IMR-90 (cell line): Measurements from ENCODE around the gene ASMTL. TPM values are rescaled to one million over a fixed set of nuclear protein-coding genes. Genes with fewer than 3 reads are reported as not detected.

Source experiments
- ATAC-seq: fragments of 200-7000 bp; cut with Tn5 transposase; 2 replicates; pipeline ENCODE4 v1.9.1; 2020; ENCODE audit warnings: low read depth, mild to moderate bottlenecking, moderate library complexity
- BruUV-seq: library from RNA; stranded (reverse); fragments of 400-500 nt; replicated peaks from 2 replicates; lab custom pipeline; 2021; lab: Mats Ljungman, UMichigan
- CTCF ChIA-PET: fragments of 300-600 bp; formaldehyde crosslinking; extraction: SDS; loops from one replicate; lab custom pipeline; 2021; ENCODE audit warnings: antibody characterized with exemption; lab: Yijun Ruan, JAX
- POLR2A ChIA-PET: fragments of 300-600 bp; sonication (Branson Sonifier 250); formaldehyde crosslinking; loops from one replicate; lab custom pipeline; 2022; ENCODE audit warnings: antibody characterized with exemption; ENCODE audit not compliant: unreplicated experiment; lab: Charles Lee
- DNase-seq: peaks from one replicate; pipeline ENCODE4 v3.0.0; 2013
- H2AFZ ChIP-seq: replicated peaks from 2 replicates; pipeline ENCODE3; 2013; ENCODE audit warnings: low read length, mild to moderate bottlenecking; ENCODE audit not compliant: poor library complexity
- H2AK5ac ChIP-seq: 2 replicates; pipeline ENCODE4 v1.6.1; 2013; ENCODE audit warnings: low read depth, low read length, inconsistent platforms
- H2AK9ac ChIP-seq: replicated peaks from 2 replicates; pipeline ENCODE3; 2013; ENCODE audit warnings: mild to moderate bottlenecking, low read depth, low read length, moderate library complexity; ENCODE audit not compliant: poor library complexity
- H2BK120ac ChIP-seq: 2 replicates; pipeline ENCODE4 v1.6.1; 2013; ENCODE audit warnings: low read depth, low read length, inconsistent platforms
- H2BK15ac ChIP-seq: 3 replicates; pipeline ENCODE4 v1.6.1; 2013; ENCODE audit warnings: low read depth, low read length, inconsistent platforms
- H2BK20ac ChIP-seq: 2 replicates; pipeline ENCODE4 v1.6.1; 2013; ENCODE audit warnings: low read depth, mild to moderate bottlenecking, inconsistent platforms, low read length, moderate library complexity
- H2BK5ac ChIP-seq: 2 replicates; pipeline ENCODE4 v1.6.1; 2013; ENCODE audit warnings: mild to moderate bottlenecking, low read depth, low read length, inconsistent platforms; ENCODE audit not compliant: poor library complexity, severe bottlenecking
- H3K14ac ChIP-seq: replicated peaks from 2 replicates; pipeline ENCODE4 v1.6.1; 2013; ENCODE audit warnings: low read depth, low read length, inconsistent platforms
- H3K18ac ChIP-seq: 2 replicates; pipeline ENCODE4 v1.6.1; 2013; ENCODE audit warnings: low read depth, low read length, control low read depth
- H3K23ac ChIP-seq: 2 replicates; pipeline ENCODE4 v1.6.1; 2013; ENCODE audit warnings: low read depth, low read length, inconsistent platforms
- H3K27ac ChIP-seq: 2 replicates; pipeline ENCODE4 v1.5.1; 2013; ENCODE audit warnings: mild to moderate bottlenecking, control low read depth, low read length; ENCODE audit not compliant: insufficient read depth
- H3K27me3 ChIP-seq: 2 replicates; pipeline ENCODE4 v1.6.1; 2013; ENCODE audit warnings: low read length; ENCODE audit not compliant: control insufficient read depth, insufficient read depth
- H3K36me3 ChIP-seq: 2 replicates; pipeline ENCODE4 v1.6.1; 2013; ENCODE audit warnings: low read length, mixed read lengths; ENCODE audit not compliant: control insufficient read depth, insufficient read depth
- H3K4ac ChIP-seq: 2 replicates; pipeline ENCODE4 v1.6.1; 2013; ENCODE audit warnings: low read depth, low read length, inconsistent platforms
- H3K4me1 ChIP-seq: 2 replicates; pipeline ENCODE4 v1.6.1; 2013; ENCODE audit warnings: low read length, mixed read lengths; ENCODE audit not compliant: control insufficient read depth, insufficient read depth
- H3K4me2 ChIP-seq: 2 replicates; pipeline ENCODE4 v1.6.1; 2013; ENCODE audit warnings: low read depth, mild to moderate bottlenecking, control low read depth, low read length, moderate library complexity
- H3K4me3 ChIP-seq: 2 replicates; pipeline ENCODE4 v1.5.1; 2013; ENCODE audit warnings: low read depth, mild to moderate bottlenecking, control low read depth, low read length, moderate library complexity; ENCODE audit not compliant: insufficient read depth
- H3K56ac ChIP-seq: 2 replicates; pipeline ENCODE4 v1.6.1; 2013; ENCODE audit warnings: low read length, inconsistent platforms; ENCODE audit not compliant: insufficient read depth; ENCODE audit errors: extremely low read depth
- H3K79me1 ChIP-seq, 2 experiments: 2 replicates each; pipeline ENCODE4 v1.6.1; 2013; ENCODE audit warnings: low read length in 2 of 2, inconsistent platforms in 1 of 2, low read depth in 1 of 2
- H3K9ac ChIP-seq: 2 replicates; pipeline ENCODE4 v1.6.1; 2013; ENCODE audit warnings: low read depth, low read length, control low read depth
- H3K9me1 ChIP-seq: 2 replicates; pipeline ENCODE4 v1.6.1; 2013; ENCODE audit warnings: low read length, inconsistent platforms; ENCODE audit not compliant: insufficient read depth
- H3K9me3 ChIP-seq: 2 replicates; pipeline ENCODE4 v1.6.1; 2013; ENCODE audit warnings: low read length; ENCODE audit not compliant: control insufficient read depth, insufficient read depth
- H4K20me1 ChIP-seq: 2 replicates; pipeline ENCODE4 v1.6.1; 2013; ENCODE audit warnings: low read length, inconsistent platforms; ENCODE audit not compliant: insufficient read depth
- H4K5ac ChIP-seq: 2 replicates; pipeline ENCODE4 v1.6.1; 2013; ENCODE audit warnings: mild to moderate bottlenecking, low read depth, low read length, control low read depth
- H4K8ac ChIP-seq, 2 experiments: 2 replicates each; pipeline ENCODE4 v1.6.1; 2013; ENCODE audit warnings: low read depth in 2 of 2, low read length in 2 of 2, control low read depth in 1 of 2, inconsistent platforms in 1 of 2
- H4K91ac ChIP-seq: 2 replicates; pipeline ENCODE4 v1.6.1; 2013; ENCODE audit warnings: low read depth, low read length, inconsistent platforms; ENCODE audit not compliant: insufficient read depth
- CEBPB ChIP-seq: IDR thresholded peaks from 2 replicates; pipeline ENCODE4 v1.6.1; 2012; ENCODE audit warnings: low read depth, low read length, improper control_type of control experiment
- FOS ChIP-seq: fragments of 150-350 bp; IDR thresholded peaks from 2 replicates; pipeline ENCODE4 v1.6.1; 2016; ENCODE audit warnings: low read depth, low read length
- NFE2L2 ChIP-seq: fragments of 150-350 bp; IDR thresholded peaks from 2 replicates; pipeline ENCODE4 v1.6.1; 2016; ENCODE audit warnings: low read depth, mild to moderate bottlenecking, low read length
- RAD21 ChIP-seq: IDR thresholded peaks from 2 replicates; pipeline ENCODE4 v1.6.1; 2012; ENCODE audit warnings: low read length, improper control_type of control experiment
- RFX5 ChIP-seq: IDR thresholded peaks from 2 replicates; pipeline ENCODE4 v1.8.0; 2012; ENCODE audit warnings: low read depth, mild to moderate bottlenecking, low read length, moderate library complexity
- WGBS, 2 experiments: methylation state at CpG; one replicate each; pipeline versions ENCODE4 v1.1.5 to v1.1.7; 2013; ENCODE audit warnings: missing lambda C conversion rate in 2 of 2; ENCODE audit not compliant: insufficient read length in 1 of 2; ENCODE audit errors: extremely low coverage in 2 of 2; 5-methylcytosine and 5-hydroxymethylcytosine counted together
- dilution Hi-C: fragments of 300-500 bp; cut with HindIII; formaldehyde crosslinking; loops from one replicate; pipeline ENCODE4 v1.14.3; 2018; ENCODE audit warnings: low sequenced_read_pairs; ENCODE audit not compliant: unreplicated experiment
- in situ Hi-C: fragments of 300-500 bp; cut with MboI; formaldehyde crosslinking; loops from 3 replicates; pipeline ENCODE4 v1.14.3; 2019; ENCODE audit warnings: low sequenced_read_pairs, inconsistent platforms, mixed read lengths
- intact Hi-C: fragments of 100-400 bp; cut with micrococcal nuclease; formaldehyde crosslinking; loops from 2 replicates; pipeline ENCODE4 v1.10.0; 2022
- polyA plus RNA-seq, 3 experiments: library from polyadenylated mRNA; depleted of rRNA; stranded (reverse); fragments of >200 nt; gene quantifications; 2 replicates each; pipeline ENCODE4 v1.2.3, GENCODE V29; 2012; ENCODE audit warnings: low replicate concordance in 1 of 3
- total RNA-seq: library from RNA; depleted of rRNA; stranded (reverse); fragments of >200 nt; gene quantifications from 2 replicates; pipeline ENCODE4 v1.2.3, GENCODE V29; 2012
- TF ChIP-seq, protein P1 (sequence below): fragments of 150-350 bp; IDR thresholded peaks from 2 replicates; pipeline ENCODE4 v1.6.1; 2017; ENCODE audit warnings: mild to moderate bottlenecking, antibody characterized with exemption, low read length, low read depth
- TF ChIP-seq, protein P2 (sequence below): fragments of 150-350 bp; IDR thresholded peaks from 2 replicates; pipeline ENCODE4 v1.6.1; 2016; ENCODE audit warnings: low read depth, mild to moderate bottlenecking, low read length, moderate library complexity, borderline replicate concordance

ASMTL gene
- total and polyA plus RNA-seq, 2 of the 4 experiments (the other 2 are of a cell fraction), result 13.4 to 33.4 TPM

- Histone ChIP-seq H3K9me1 (no peaks in the 10 kb centered on the region), H4K8ac (no peak overlapping the region), H2BK20ac (no peak overlapping the region), H3K23ac (no peak overlapping the region), H3K4ac (no peak overlapping the region), H3K18ac (no peak overlapping the region), H3K56ac (no peak overlapping the region), H3K9ac (no peak overlapping the region), H4K20me1 (no peaks in the 10 kb centered on the region), H2AK5ac (no peak overlapping the region), H3K36me3 (no peaks in the 10 kb centered on the region), H4K91ac (no peak overlapping the region), H3K4me3 (no peak overlapping the region), H2BK15ac (no peak overlapping the region), H2BK5ac (no peak overlapping the region), H4K5ac (no peak overlapping the region), H2BK120ac (no peak overlapping the region), H2AK9ac (no peak overlapping the region), H3K27me3 (no peaks in the 10 kb centered on the region), H3K79me1 (no peaks in the 10 kb centered on the region), H3K9me3 (0 out of 2 replicates have a peak, but pooled peaks cover 1% of the 10 kb centered on the region), H3K4me1 (no peaks in the 10 kb centered on the region), H3K4me2 (no peak overlapping the region), H2AFZ (no peak overlapping the region), H3K14ac (no peak overlapping the region), H3K27ac (no peak overlapping the region)
- 55 to 93% methylated on average over 2 of the region's 2 CpGs for WGBS, 2 experiments
- intact Hi-C loops, result no loop called here
- dilution Hi-C loops, result no loop called here
- ChIA-PET CTCF (no interaction called here), POLR2A (no interaction called here)
- BruUV-seq, result no TSS peak
- no peak for DNase-seq
- in situ Hi-C loops, result loop anchor here (25.0 kb wide), 2 partner anchors 114 to 1339 kb away; partner anchors contain the start of gene AKAP17A
- no peak for ATAC-seq
- TF ChIP-seq RFX5 (no peak), FOS (no peak), CEBPB (no peak), RAD21 (no peak), NFE2L2 (no peak)
- TF ChIP-seq, protein P1, sequence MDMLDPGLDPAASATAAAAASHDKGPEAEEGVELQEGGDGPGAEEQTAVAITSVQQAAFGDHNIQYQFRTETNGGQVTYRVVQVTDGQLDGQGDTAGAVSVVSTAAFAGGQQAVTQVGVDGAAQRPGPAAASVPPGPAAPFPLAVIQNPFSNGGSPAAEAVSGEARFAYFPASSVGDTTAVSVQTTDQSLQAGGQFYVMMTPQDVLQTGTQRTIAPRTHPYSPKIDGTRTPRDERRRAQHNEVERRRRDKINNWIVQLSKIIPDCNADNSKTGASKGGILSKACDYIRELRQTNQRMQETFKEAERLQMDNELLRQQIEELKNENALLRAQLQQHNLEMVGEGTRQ, result no peak
- TF ChIP-seq, protein P2, sequence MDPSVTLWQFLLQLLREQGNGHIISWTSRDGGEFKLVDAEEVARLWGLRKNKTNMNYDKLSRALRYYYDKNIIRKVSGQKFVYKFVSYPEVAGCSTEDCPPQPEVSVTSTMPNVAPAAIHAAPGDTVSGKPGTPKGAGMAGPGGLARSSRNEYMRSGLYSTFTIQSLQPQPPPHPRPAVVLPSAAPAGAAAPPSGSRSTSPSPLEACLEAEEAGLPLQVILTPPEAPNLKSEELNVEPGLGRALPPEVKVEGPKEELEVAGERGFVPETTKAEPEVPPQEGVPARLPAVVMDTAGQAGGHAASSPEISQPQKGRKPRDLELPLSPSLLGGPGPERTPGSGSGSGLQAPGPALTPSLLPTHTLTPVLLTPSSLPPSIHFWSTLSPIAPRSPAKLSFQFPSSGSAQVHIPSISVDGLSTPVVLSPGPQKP, result no peak
These were observed 20.3 kb upstream of the ASMTL start for GRCh38 chrX:1472975-1473374.
